ENCODE results near the gene SPG21.

The SPG21 gene

DNA sequence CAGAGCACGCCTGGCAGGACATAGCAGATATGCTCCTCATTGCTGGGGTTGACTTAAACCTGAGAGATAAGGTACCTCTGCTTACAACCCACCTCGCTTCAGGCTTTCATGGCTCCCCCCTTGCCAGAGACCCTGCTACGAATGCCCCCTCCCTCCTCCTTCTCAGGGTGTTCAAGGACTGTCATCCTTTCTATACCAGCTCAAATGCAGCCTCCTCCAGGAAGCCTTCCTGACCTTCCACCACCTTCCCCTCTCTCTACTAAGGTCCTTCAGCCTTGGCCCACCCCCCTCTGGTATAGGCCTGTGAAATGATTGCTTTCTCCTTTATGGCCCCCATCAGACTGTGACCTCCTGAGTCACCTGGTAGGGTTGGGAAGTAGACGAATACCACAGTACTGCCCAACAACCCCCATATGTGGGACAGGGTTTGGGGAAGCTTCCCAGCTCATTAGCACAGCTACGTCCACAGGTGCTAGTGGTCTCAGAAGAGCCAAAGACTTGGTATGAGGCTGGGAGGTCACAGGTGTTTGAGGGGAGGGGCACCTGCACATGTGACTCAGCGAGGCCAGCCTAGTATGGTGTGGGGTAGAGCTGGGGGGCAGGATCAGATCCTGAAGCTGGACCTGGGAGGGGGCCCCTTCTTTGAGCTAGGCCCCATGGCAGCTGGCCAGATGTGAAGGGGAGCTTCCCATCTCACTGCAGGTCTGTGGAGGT, 46.0 kb downstream of the SPG21 start:
- Histone ChIP-seq H3K27ac (ENCODE audit: low read depth, low read length) (no peak overlapping the region), H3K4me1 (ENCODE audit: control insufficient read depth, low read length) (no peaks in the 10 kb centered on the region), H3F3A (ENCODE audit: control insufficient read depth, insufficient read depth) (no peaks in the 10 kb centered on the region), H3K79me2 (ENCODE audit: control insufficient read depth, low read length) (no peaks in the 10 kb centered on the region), H3K9me3 (ENCODE audit: control insufficient read depth, insufficient read depth, low read length) (no peaks in the 10 kb centered on the region), H3K27me3 (ENCODE audit: control insufficient read depth, low read length) (no peaks in the 10 kb centered on the region), H3K4me2 (ENCODE audit: low read length) (no peak overlapping the region), H3K4me3 (ENCODE audit: low read length) (no peak overlapping the region), H4K20me1 (ENCODE audit: control insufficient read depth, insufficient read depth, low read depth, low read length) (no peaks in the 10 kb centered on the region), H3K36me3 (ENCODE audit: control insufficient read depth, low read length) (no peaks in the 10 kb centered on the region), H3K9me2 (replicated peaks; ENCODE audit: control insufficient read depth, low read length) (no peaks in the 10 kb centered on the region)
- no peak for TF ChIP-seq EZH2phosphoT487 (IDR thresholded peaks at IDR 0.05; ENCODE audit: borderline replicate concordance, low read length)
- TF ChIP-seq, protein P1, sequence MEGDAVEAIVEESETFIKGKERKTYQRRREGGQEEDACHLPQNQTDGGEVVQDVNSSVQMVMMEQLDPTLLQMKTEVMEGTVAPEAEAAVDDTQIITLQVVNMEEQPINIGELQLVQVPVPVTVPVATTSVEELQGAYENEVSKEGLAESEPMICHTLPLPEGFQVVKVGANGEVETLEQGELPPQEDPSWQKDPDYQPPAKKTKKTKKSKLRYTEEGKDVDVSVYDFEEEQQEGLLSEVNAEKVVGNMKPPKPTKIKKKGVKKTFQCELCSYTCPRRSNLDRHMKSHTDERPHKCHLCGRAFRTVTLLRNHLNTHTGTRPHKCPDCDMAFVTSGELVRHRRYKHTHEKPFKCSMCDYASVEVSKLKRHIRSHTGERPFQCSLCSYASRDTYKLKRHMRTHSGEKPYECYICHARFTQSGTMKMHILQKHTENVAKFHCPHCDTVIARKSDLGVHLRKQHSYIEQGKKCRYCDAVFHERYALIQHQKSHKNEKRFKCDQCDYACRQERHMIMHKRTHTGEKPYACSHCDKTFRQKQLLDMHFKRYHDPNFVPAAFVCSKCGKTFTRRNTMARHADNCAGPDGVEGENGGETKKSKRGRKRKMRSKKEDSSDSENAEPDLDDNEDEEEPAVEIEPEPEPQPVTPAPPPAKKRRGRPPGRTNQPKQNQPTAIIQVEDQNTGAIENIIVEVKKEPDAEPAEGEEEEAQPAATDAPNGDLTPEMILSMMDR (IDR thresholded peaks at IDR 0.05; ENCODE audit: low read depth, low read length, poor library complexity, severe bottlenecking), result no peak

DNA sequence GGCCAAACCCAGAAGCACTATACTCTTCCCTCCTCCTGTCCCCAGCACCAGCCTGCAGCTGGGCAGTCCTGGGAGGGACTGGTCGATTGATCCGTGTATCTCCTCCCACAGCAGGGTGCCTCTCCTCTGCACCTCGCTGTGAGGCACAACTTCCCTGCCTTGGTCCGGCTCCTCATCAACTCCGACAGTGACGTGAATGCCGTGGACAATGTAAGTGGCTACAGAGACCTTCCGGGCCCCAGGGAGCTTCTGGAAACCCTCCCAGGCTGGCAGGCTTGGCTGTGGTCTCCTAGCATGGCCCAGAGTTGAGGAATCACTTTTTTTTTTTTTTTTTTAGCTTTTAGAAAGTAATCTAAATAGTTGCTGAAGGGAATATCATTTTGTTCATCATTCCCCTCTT, 47.4 kb downstream of the SPG21 start:
- H3K9me3 ChIP-seq (ENCODE audit: control insufficient read depth, insufficient read depth, low read length), result no peaks in the 10 kb centered on the region
- no peak overlapping the region for H3K27ac ChIP-seq (ENCODE audit: low read depth, low read length)
- no peaks in the 10 kb centered on the region for H3K79me2 ChIP-seq (ENCODE audit: control insufficient read depth, low read length)
- no peaks in the 10 kb centered on the region for H3K36me3 ChIP-seq (ENCODE audit: control insufficient read depth, low read length)
- no peaks in the 10 kb centered on the region for H3F3A ChIP-seq (ENCODE audit: control insufficient read depth, insufficient read depth)
- no peaks in the 10 kb centered on the region for H3K9me2 ChIP-seq (replicated peaks; ENCODE audit: control insufficient read depth, low read length)
- no peaks in the 10 kb centered on the region for H3K4me1 ChIP-seq (ENCODE audit: control insufficient read depth, low read length)
- no peak overlapping the region for H3K4me3 ChIP-seq (ENCODE audit: low read length)
- H4K20me1 ChIP-seq (ENCODE audit: control insufficient read depth, insufficient read depth, low read depth, low read length), result no peaks in the 10 kb centered on the region
- H3K4me2 ChIP-seq (ENCODE audit: low read length), result no peak overlapping the region
- TF ChIP-seq, protein P1 (IDR thresholded peaks at IDR 0.05; ENCODE audit: low read depth, low read length, poor library complexity, severe bottlenecking), result no peak
- TF ChIP-seq EZH2phosphoT487 (IDR thresholded peaks at IDR 0.05; ENCODE audit: borderline replicate concordance, low read length), result no peak
- H3K27me3 ChIP-seq (ENCODE audit: control insufficient read depth, low read length), result no peaks in the 10 kb centered on the region

DNA sequence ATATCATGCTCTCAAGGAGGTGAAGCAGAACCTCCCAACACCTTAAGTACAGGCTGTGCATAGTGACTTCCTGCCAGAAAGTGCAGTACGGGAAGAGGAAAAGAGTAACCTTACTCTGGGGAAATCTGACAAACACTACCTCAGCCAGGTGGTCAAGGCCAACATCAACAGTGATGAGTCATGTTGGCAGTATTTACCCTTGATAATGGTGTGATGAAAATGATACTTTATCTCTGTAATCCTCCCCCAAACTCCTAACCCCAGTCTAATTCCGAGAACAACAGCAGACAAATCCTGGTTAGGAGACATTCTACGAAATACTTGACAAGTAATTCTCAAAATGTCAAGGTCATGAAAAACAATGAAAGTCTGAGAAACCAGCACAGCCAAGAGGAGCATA, 51.5 kb downstream of the SPG21 start:
- Histone ChIP-seq H3K4me1 (ENCODE audit: control insufficient read depth, low read length) (no peaks in the 10 kb centered on the region), H3K27ac (ENCODE audit: low read depth, low read length) (no peak overlapping the region), H3F3A (ENCODE audit: control insufficient read depth, insufficient read depth) (no peaks in the 10 kb centered on the region), H3K9me2 (replicated peaks; ENCODE audit: control insufficient read depth, low read length) (no peaks in the 10 kb centered on the region), H3K4me2 (ENCODE audit: low read length) (no peak overlapping the region), H3K27me3 (ENCODE audit: control insufficient read depth, low read length) (no peaks in the 10 kb centered on the region), H3K9me3 (ENCODE audit: control insufficient read depth, insufficient read depth, low read length) (no peaks in the 10 kb centered on the region), H4K20me1 (ENCODE audit: control insufficient read depth, insufficient read depth, low read depth, low read length) (no peaks in the 10 kb centered on the region), H3K4me3 (ENCODE audit: low read length) (no peak overlapping the region), H3K79me2 (ENCODE audit: control insufficient read depth, low read length) (no peaks in the 10 kb centered on the region), H3K36me3 (ENCODE audit: control insufficient read depth, low read length) (no peaks in the 10 kb centered on the region)
- TF ChIP-seq, protein P1 (IDR thresholded peaks at IDR 0.05; ENCODE audit: low read depth, low read length, poor library complexity, severe bottlenecking), result no peak
- TF ChIP-seq EZH2phosphoT487 (IDR thresholded peaks at IDR 0.05; ENCODE audit: borderline replicate concordance, low read length), result no peak

All from DOHH2 (cell line).